Smooth muscle cell (in vitro differentiated cells): ENCODE measurements around the gene TNIP1. TPM values are rescaled to one million over a fixed set of nuclear protein-coding genes. Genes with fewer than 3 reads are reported as not detected.

ENCODE experiments used
- DNase-seq: peaks from one replicate; lab custom pipeline; 2025; ENCODE audit not compliant: unreplicated experiment; lab: John Stamatoyannopoulos, UW
- H2AFZ ChIP-seq: fragments of 200-600 bp; sonication (generic); 2 replicates; pipeline ENCODE4 v1.6.0; 2016; ENCODE audit warnings: antibody characterized with exemption, low read depth, mild to moderate bottlenecking
- H3F3A ChIP-seq: fragments of 200-600 bp; sonication (generic); 2 replicates; pipeline ENCODE4 v1.6.0; 2017; ENCODE audit warnings: antibody characterized with exemption, low read depth
- H3K27ac ChIP-seq: fragments of 200-600 bp; sonication (generic); 2 replicates; pipeline ENCODE4 v1.5.1; 2016; ENCODE audit warnings: low read depth, mild to moderate bottlenecking
- H3K27me3 ChIP-seq: fragments of 200-600 bp; sonication (generic); 2 replicates; pipeline ENCODE4 v1.6.1; 2016; ENCODE audit warnings: low read depth, mild to moderate bottlenecking
- H3K36me3 ChIP-seq: fragments of 200-600 bp; sonication (generic); 2 replicates; pipeline ENCODE4 v1.5.1; 2016; ENCODE audit warnings: low read depth
- H3K4me1 ChIP-seq: fragments of 200-600 bp; sonication (generic); 2 replicates; pipeline ENCODE4 v1.5.1; 2016; ENCODE audit warnings: low read depth
- H3K4me2 ChIP-seq: fragments of 200-600 bp; sonication (generic); 2 replicates; pipeline ENCODE4 v1.6.0; 2016; ENCODE audit warnings: mild to moderate bottlenecking
- H3K4me3 ChIP-seq: fragments of 200-600 bp; sonication (generic); 2 replicates; pipeline ENCODE4 v1.5.1; 2016; ENCODE audit warnings: mild to moderate bottlenecking
- H3K79me2 ChIP-seq: fragments of 200-600 bp; sonication (generic); 2 replicates; pipeline ENCODE4 v1.6.0; 2016; ENCODE audit warnings: low read depth, mild to moderate bottlenecking
- H3K9ac ChIP-seq: fragments of 200-600 bp; sonication (generic); 2 replicates; pipeline ENCODE4 v1.6.0; 2016; ENCODE audit warnings: low read depth
- H3K9me3 ChIP-seq: fragments of 200-600 bp; sonication (generic); replicated peaks from 2 replicates; pipeline ENCODE4 v1.5.1; 2016; ENCODE audit warnings: low read depth
- H4K20me1 ChIP-seq: fragments of 200-600 bp; sonication (generic); 2 replicates; pipeline ENCODE4 v1.6.0; 2016; ENCODE audit warnings: low read depth
- WGBS: methylation state at CpG from one replicate; pipeline ENCODE4 v1.1.7; 2016; ENCODE audit warnings: low lambda C conversion rate; 5-methylcytosine and 5-hydroxymethylcytosine counted together
- polyA plus RNA-seq: library from polyadenylated mRNA; unstranded; fragments of >200 nt; fragmentation: Nextera tagmentation; extraction: Ambion mirVana; gene quantifications from 2 replicates; pipeline ENCODE4 v1.2.1, GENCODE V29; 2016
- total RNA-seq: library from RNA; depleted of rRNA; stranded (reverse); fragments of >200 nt; gene quantifications from 2 replicates; pipeline ENCODE4 v1.2.3, GENCODE V29; 2014
- TF ChIP-seq, protein P1 (sequence below): fragments of 200-600 bp; sonication (generic); IDR thresholded peaks from 2 replicates; pipeline ENCODE4 v1.5.1; 2017; ENCODE audit warnings: borderline replicate concordance, mild to moderate bottlenecking, antibody characterized with exemption; ENCODE audit not compliant: insufficient read depth, poor library complexity, severe bottlenecking

TNIP1 gene
- total and polyA plus RNA-seq, 2 experiments from 2014 or later, result 51.4 to 73.7 TPM

DNA sequence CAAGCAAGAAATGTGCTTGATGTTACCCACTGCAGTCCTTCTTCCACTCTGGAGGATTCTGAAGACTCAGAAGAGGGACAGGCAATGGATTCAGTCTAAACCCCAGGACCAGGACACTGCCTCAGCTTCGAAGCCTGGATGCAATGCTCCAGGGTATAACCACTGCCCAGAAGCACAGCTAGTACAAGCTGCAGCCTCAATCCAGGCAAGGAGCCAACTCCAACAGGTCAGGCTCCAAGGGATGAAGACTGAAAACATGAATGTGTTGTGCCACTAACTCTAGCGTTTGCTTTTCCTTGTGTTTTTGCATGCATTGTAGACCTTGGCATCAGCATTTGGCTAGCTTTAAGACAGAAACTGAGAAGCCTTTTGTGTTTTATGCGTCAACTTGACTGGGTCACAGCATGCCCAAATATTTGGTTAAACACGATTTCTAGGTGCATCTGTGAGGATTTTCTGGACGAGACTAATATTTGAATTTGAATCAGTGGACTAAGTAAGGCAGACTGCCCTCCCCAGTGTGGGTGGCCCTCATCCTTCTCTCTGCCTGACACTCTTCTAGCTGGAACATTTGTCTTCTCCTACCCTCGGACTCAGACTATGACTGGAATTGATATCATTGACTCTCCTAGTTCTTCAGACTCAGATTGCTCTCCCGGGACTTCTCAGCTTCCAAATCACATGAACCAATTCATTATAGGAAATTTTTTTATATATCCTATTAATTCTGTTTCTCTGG, 81.0 kb downstream of the TNIP1 start:
- Histone ChIP-seq H4K20me1 (no peaks in the 10 kb centered on the region), H3K4me1 (peaks cover 3% of the 10 kb centered on the region), H3K27ac (no peak overlapping the region), H3F3A (peaks cover 3% of the 10 kb centered on the region), H3K4me2 (no peak overlapping the region), H3K79me2 (no peaks in the 10 kb centered on the region), H3K9me3 (no peaks in the 10 kb centered on the region), H3K27me3 (peaks cover 5% of the 10 kb centered on the region), H3K4me3 (no peak overlapping the region), H3K36me3 (no peaks in the 10 kb centered on the region), H3K9ac (no peak overlapping the region), H2AFZ (no peak overlapping the region)
- DNase-seq, result no peak
- WGBS, result 85% methylated on average over 7 of the region's 7 CpGs
- TF ChIP-seq, protein P1, sequence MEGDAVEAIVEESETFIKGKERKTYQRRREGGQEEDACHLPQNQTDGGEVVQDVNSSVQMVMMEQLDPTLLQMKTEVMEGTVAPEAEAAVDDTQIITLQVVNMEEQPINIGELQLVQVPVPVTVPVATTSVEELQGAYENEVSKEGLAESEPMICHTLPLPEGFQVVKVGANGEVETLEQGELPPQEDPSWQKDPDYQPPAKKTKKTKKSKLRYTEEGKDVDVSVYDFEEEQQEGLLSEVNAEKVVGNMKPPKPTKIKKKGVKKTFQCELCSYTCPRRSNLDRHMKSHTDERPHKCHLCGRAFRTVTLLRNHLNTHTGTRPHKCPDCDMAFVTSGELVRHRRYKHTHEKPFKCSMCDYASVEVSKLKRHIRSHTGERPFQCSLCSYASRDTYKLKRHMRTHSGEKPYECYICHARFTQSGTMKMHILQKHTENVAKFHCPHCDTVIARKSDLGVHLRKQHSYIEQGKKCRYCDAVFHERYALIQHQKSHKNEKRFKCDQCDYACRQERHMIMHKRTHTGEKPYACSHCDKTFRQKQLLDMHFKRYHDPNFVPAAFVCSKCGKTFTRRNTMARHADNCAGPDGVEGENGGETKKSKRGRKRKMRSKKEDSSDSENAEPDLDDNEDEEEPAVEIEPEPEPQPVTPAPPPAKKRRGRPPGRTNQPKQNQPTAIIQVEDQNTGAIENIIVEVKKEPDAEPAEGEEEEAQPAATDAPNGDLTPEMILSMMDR, result no peak

DNA sequence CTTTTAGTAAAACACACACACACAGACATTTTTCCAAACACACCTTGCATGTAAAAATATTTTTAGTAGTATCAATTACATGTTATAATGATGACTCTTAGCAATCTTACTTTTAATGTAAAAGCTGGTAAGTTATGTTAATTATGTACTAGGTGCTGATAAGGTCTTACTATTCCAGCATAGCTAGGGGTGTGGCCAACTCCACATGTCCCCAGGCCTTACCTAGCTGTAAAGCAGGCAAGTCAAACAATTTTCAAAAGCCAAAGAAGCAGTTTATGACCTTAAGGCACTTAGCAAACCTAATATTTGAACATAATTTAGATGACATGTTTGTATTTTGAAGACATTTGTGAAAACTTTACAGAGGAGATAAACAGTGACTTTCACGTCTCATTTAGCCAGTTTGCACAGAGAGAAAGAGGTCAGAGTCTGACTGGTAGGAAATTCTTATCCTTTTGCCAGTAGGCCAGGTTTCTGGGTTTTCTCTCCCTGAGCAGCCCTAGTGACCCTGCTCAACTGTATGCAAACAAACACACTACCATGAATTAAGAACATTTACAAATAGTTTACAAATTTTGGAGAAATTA, 86.9 kb downstream of the TNIP1 start:
- TF ChIP-seq, protein P1, result no peak
- WGBS, result 89% methylated on average over 1 of the region's 1 CpG

DNA sequence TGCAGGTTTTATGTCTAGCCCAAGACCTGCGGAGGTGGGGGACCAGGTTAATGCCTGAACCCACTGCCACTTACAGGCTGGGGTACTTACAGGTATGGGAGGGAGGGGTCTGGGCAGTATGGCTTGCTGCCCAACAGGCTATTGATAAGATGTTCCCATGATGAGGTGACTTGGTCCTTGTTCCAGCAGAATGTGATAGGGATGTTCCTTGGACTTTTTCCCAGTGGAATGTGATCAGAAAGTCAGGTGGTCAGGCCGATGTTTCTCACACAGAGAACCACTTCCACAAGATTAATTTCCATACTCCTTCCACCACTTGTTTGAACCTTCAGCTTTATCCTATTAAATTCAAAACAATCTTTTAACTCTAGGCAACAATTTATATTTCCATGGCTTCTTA, 87.4 kb downstream of the TNIP1 start:
- no peaks in the 10 kb centered on the region for H3K36me3 ChIP-seq
- no peaks in the 10 kb centered on the region for H4K20me1 ChIP-seq
- no peaks in the 10 kb centered on the region for H3K79me2 ChIP-seq
- no peak overlapping the region for H3K9ac ChIP-seq
- TF ChIP-seq, protein P1, result no peak
- no peaks in the 10 kb centered on the region for H3F3A ChIP-seq
- H3K4me1 ChIP-seq, result no peaks in the 10 kb centered on the region
- 96% methylated on average over 2 of the region's 2 CpGs for WGBS
- no peak for DNase-seq
- no peak overlapping the region for H3K4me3 ChIP-seq
- H3K27ac ChIP-seq, result no peak overlapping the region
- no peaks in the 10 kb centered on the region for H3K9me3 ChIP-seq
- no peak overlapping the region for H3K4me2 ChIP-seq
- no peak overlapping the region for H2AFZ ChIP-seq
- H3K27me3 ChIP-seq, result no peaks in the 10 kb centered on the region

More for the DNA sequence above, 86.9 kb downstream of the TNIP1 start:
- Histone ChIP-seq H2AFZ (no peak overlapping the region), H3K36me3 (no peaks in the 10 kb centered on the region), H3K4me2 (no peak overlapping the region), H3K27me3 (no peaks in the 10 kb centered on the region), H3F3A (no peaks in the 10 kb centered on the region), H4K20me1 (no peaks in the 10 kb centered on the region), H3K79me2 (no peaks in the 10 kb centered on the region), H3K27ac (no peak overlapping the region), H3K9ac (no peak overlapping the region), H3K4me3 (no peak overlapping the region), H3K9me3 (no peaks in the 10 kb centered on the region), H3K4me1 (no peaks in the 10 kb centered on the region)
- DNase-seq, result no peak
